Stimulated activated CD4-positive, alpha-beta T cell treated with anti-CD3 and anti-CD28 coated beads, Interleukin-12 subunit alpha, Interleukin-12 subunit beta, amount 100 ng/mL, for 24 hours (primary cell): ENCODE data around the gene SGSM1.
"Not testable (repeated sequence)": the region's sequence is repeated elsewhere in the genome, so short reads cannot be mapped to it uniquely, and the experiment has no call there.

ENCODE experiments used
- DNase-seq, 2 experiments: peaks; one replicate each; pipeline ENCODE4 v3.0.0-alpha.2; 2020; ENCODE audit warnings: low read depth in 2 of 2

Gene SGSM1

DNA sequence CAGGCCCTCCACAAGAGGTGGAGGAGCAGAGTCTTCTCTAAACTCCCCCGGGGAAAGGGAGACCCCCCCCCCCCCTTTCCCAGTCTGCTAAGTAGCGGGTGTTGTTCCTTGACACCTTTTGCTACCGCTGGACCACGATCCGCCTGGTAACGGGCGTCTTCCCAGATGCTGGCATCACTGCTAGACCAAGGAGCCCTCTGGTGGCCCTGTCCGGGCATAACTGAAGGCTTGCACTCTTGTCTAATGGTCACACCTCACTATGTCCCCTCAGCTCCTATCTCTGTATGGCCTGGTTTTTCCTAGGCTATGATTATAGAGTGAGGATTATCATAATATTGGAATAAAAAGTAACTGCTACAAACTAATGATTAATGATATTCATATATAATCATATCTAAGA lies 31.5 kb downstream of the SGSM1 start:
- not testable (repeated sequence) for DNase-seq

DNA sequence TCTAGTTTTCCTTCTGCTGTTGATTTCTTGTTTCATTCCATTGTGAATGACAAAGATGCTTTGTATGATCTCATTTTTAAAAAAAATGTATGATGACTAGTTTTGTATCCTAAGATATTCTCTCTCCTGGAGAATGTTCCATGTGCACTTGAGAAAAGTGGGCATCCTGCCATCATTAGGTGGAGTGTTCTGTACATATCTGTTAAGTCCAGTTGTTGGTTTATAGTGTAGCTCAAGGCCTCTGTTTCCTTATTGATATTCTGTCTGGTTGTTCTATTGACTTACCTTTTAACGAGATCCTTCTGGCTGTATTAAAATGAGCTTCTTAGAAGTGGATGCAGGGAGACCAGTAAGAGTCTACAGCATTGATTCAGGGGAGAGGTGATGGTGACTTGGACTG lies 35.2 kb downstream of the SGSM1 start:
- no peak for DNase-seq

DNA sequence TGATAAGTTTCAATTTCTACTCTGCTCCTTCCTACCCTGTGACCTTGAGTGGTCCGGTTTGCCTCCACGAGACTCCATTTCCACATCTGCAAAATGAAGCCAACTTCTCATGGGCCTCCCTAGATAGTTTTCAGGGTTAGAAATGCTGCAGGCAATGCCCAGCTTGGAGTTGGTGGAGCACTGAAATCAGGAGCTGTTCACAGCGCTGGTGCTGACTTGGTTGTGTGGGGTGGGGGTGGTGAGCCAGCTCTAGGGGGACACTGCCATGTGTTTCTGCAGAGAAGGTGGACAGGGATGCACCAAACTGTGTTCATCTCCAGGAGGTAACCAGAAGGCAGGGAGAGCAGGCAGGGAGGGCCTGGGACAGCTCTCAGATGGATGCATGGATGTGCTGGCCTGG lies 37.0 kb downstream of the SGSM1 start:
- no peak for DNase-seq

GRCh38 chr22:24845041-24845898 lies 39.3 kb downstream of the SGSM1 start:
- no peak for DNase-seq

- no peak for DNase-seq
Observed at GRCh38 chr22:24847490-24847889, 41.5 kb downstream of the SGSM1 start.

DNA sequence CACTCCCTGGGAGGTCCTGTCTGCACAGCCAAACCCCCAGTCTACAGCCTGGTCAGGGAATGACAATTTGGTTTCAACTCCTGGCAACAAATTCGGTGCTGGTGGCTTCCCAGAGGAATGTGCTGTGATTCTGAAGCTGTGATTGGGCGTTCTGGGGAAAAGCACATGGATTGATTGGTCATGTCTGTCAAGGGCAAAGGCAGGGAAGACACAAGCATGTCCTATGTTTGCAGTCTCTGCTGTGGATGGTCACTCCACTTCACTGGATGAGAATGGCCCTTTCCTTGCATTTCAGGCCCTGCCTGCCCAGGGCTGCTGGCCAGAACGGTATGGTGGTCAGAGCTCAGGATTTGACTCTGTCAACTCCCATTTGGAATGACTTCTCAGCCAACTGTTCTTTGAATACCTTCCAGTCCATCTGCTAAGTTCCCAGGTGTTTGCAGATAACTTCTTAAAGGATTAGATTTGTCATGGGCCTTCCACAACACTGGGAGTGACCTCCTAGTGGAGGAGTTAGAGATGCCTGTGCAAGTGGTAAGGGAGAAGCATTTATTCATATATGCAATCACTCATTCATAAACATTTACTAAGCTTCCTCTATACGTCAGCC lies 42.7 kb downstream of the SGSM1 start:
- DNase-seq, result no peak

DNA sequence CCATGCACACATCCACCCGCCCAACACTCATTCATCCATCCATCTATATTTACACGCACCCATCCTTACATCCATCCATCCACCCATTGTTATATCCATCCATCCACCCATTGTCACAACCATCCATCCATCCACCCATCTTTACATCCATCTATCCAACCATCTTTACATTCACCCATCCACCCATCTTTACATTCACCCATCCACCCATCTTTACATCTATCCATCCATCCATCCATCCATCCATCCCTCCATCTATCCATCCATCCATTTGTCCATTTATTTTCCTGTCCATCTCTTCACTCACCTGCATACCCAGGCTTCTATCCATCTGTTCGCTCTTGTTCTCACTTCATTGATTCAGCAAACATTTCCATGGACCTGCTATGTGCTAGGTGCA lies 49.8 kb downstream of the SGSM1 start:
- DNase-seq, result no peak

DNA sequence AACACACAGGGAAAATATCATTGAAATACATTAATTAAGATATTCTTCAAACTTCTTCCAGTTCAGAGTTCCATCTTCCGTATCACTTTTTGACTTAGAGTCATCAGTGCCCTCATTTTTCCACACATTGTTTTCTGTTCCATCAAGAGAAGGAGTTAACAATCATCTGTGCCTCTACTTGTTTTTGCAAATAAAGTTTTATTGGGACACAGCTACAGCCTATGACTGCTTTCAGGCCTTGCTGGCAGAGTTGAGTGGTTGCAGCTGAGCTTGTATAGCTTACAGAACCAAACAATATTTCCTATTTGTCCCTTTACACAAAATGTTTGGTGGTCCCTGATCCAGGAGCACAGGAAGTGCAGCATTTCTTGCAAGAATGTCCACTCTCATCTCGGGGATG lies 51.6 kb downstream of the SGSM1 start:
- no peak for DNase-seq

- DNase-seq, result no peak
Observed at GRCh38 chr22:24859587-24859986, 53.6 kb downstream of the SGSM1 start.

- no peak for DNase-seq
Observed at GRCh38 chr22:24865508-24865907, 59.5 kb downstream of the SGSM1 start.

GRCh38 chr22:24867323-24868022 lies 61.5 kb downstream of the SGSM1 start:
- DNase-seq, result no peak

DNA sequence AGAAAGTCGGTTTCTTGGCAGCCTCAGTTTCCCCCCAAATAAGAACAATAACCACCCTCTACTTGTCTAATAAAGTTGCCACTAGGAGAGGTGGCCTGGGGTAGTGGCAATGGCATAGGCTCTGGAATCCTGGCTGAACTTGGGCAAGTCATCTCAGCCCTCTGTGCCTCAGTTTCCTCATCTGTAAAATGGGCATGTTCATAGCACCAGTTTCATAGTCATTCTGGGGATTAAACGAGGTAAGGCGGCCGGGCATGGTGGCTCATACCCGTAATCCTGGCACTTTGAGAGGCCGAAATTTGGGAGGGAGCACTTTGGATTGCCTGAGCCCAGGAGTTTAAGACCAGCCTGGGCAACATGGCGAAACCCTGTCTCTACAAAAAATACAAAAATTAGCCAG lies 63.0 kb downstream of the SGSM1 start:
- no peak for DNase-seq

- no peak for DNase-seq
Observed at GRCh38 chr22:24871611-24872205, 65.7 kb downstream of the SGSM1 start.

DNA sequence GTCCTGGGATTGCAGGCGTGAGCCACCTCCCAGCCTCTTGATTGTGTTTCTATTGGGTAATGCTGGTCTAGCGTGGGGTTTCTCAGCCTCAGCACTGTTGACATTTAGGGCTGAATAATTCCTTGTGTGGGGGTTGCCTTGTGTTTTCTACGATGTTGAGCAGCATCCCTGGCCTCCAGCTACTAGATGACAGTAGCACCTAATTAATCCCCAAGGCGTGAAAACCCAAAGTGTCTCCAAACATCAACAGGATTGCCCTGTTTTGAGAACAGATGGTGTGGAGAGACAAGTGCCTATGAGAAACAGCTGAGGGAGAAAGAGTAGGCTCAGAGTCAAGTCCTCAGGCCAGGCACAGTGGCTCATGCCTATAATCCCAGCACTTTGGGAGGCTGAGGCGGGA lies 67.2 kb downstream of the SGSM1 start:
- DNase-seq, result no peak

DNA sequence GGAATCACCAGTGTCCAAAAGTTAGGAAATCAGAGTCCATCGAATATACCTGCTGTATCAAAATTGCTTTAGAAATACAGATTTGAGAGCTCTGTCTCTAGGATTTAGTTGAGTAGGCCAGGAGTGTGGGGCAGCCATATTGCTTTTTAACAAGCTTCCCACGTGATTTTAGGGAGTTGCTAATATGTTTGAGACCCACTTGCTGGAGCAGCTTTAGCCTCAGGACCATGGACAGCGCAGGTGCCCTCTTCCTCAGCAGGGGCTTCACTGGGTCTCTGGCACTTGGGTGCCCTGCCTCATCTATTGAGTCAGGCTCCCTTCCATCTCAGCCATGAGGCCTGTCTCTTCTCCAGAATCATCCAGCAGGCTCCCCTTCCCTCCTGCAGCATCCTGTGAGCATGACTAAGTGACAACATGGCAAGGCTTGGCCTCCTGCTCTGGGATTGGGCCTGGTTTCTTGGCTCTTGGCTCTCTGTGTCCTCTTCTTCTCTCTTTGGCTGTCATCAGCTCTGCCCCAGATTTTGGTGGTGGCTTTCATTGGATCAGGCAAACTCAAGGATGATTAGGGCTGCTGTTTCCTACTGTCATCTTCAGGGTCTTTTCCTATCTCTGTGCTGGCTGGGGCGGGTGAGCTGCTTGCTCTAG lies 70.0 kb downstream of the SGSM1 start:
- DNase-seq, result no peak

DNA sequence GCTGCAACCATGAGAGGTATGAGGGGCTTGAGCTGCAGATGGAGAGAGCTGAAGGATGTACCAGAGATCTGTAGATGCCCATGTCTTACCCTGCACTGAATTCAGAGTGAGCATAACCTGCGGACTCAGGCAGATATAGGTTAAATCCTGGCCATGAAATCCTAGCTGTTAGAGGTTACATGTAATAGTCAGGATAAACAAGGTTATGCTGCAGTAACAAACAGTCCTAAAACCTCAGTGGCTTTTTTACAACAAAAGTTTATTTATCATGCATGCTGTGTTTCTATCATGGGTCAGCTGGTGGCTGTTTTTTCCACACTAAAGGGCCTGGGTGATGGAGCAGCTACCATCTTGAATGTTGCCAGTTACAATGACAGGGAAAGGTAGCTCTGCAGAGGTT lies 70.7 kb downstream of the SGSM1 start:
- DNase-seq, result no peak

GRCh38 chr22:24878969-24879368 lies 73.0 kb downstream of the SGSM1 start:
- DNase-seq, result no peak

DNA sequence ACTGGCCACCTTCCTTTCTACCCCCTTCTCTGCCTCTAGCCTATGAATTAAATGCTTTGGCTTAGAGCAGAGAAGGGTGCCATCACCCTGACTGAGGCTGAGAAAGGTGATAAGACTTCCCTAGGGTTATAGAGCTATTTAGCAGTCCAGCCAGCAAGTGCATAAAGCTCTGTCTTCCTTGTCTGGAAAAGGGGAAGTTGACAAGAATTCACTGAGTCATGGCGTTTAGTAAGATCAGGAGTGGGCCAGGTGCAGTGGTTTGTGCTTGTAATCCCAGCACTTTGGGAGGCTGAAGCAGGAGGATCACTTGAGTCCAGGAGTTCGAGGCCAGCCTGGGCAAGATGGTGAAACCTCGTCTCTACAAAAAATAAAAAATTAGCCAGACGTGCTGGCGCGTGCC lies 77.4 kb downstream of the SGSM1 start:
- DNase-seq, result no peak

- no peak for DNase-seq
Observed at GRCh38 chr22:24887260-24887659, 81.2 kb downstream of the SGSM1 start.

GRCh38 chr22:24893341-24894070 lies 87.5 kb downstream of the SGSM1 start:
- DNase-seq, result no peak
